A673 (cell line): Measurements from ENCODE around the gene KIF26A.

Source experiments
- CTCF ChIP-seq: fragments of 300-800, 200-600 bp; sonication (generic); conservative IDR thresholded peaks from 2 replicates; pipeline ENCODE4 v1.5.1; 2017; ENCODE audit warnings: low read depth, mild to moderate bottlenecking, antibody characterized with exemption, low read length, moderate library complexity, mixed read lengths
- EZH2 ChIP-seq: fragments of 200-600 bp; sonication (generic); IDR thresholded peaks from 2 replicates; pipeline ENCODE4 v1.6.1; 2017; ENCODE audit warnings: borderline replicate concordance, low read depth, mild to moderate bottlenecking, mixed read lengths, antibody characterized with exemption, low read length; ENCODE audit not compliant: poor library complexity, severe bottlenecking

GRCh38 chr14:104209985-104210816, 71.8 kb downstream of the KIF26A start:
- no peak for TF ChIP-seq CTCF
- TF ChIP-seq EZH2: no peak
